Measurements from ENCODE around the gene RIMBP2.
"Not testable (repeated sequence)": the region's sequence is repeated elsewhere in the genome, so short reads cannot be mapped to it uniquely, and the experiment has no call there.

RIMBP2 gene

GRCh38 chr12:130715998-130716968, at the start of gene RIMBP2:
RIMBP2 (minus strand) TSS chr12:130716299; CDS start chr12:130479013, 237,286 bp downstream.
- no peak for DNase-seq

GRCh38 chr12:130765186-130765659, 49.1 kb upstream of the RIMBP2 start:
- DNase-seq, result no peak

DNA sequence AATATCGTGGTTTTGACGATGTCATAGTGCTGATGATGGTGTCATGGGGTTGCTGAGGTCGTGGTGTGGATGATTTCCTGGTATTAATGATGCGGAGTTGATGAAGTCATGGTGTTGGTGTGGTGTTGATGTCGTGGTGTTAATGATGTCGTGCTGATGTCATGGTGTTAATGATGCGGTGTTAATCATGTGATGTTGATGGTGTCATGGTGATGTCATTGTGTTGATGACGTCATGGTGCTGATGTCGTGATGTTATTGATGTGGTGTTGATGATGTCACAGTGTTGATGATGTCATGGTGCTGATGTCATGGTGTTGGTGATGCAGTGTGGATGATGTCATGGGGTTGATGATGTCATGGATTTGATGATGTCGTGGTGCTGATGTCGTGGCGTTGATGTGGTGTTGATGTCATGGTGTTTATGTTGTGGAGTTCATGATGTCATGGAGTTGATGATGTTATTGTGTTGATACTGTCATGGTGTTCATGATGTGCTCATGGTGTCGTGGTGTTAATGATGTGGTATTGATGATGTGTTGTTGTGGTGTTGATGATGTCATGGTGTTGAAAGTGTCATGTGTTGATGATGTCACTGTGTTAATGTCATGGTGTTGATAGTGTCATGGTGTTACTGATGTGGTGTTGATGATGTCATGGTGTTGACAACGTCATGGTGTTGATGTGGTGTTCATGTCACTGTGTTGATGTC, 48.5 kb upstream of the RIMBP2 start:
- no peak for DNase-seq

DNA sequence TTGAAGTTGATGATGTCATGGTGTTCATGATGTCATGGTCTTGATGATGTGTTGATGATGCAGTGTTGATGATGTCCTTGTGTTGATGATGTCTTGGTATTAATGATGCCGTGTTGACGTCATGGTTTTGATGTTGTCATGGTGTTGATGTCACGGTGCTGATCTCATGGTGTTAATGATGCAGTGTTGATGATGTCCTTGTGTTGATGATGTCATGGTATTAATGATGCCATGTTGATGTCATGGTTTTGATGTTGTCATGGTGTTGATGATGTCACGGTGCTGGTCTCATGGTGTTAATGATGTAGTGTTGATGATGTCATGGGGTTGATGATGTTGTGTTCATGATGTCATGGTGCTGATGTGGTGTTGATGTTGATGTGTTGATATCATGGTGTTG, 48.0 kb upstream of the RIMBP2 start:
- no peak for DNase-seq

DNA sequence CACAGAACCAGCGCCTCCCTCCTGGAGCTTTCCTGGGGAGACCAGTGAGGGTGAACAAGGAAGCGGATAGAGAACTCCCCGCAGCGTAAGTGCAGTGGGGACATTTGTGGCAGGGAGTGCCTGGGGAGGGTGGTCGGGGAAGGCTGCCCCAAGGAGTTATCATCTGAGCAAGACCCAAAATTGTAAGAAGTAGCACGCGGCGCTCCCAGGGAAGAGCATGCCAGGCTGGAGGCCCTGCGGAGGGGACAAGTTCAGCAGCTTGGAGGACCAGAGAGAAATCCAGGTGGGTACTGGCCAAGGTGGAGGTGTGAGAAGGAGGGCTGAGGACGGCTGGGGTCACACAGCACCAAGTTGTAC, 46.2 kb upstream of the RIMBP2 start:
- DNase-seq, result no peak

- DNase-seq, result peak; percentile 43
These were observed 45.6 kb upstream of the RIMBP2 start for GRCh38 chr12:130761537-130762318.

GRCh38 chr12:130754234-130754901, 38.3 kb upstream of the RIMBP2 start:
- no peak for DNase-seq

GRCh38 chr12:130752692-130753230, 36.7 kb upstream of the RIMBP2 start:
- DNase-seq, result no peak

DNA sequence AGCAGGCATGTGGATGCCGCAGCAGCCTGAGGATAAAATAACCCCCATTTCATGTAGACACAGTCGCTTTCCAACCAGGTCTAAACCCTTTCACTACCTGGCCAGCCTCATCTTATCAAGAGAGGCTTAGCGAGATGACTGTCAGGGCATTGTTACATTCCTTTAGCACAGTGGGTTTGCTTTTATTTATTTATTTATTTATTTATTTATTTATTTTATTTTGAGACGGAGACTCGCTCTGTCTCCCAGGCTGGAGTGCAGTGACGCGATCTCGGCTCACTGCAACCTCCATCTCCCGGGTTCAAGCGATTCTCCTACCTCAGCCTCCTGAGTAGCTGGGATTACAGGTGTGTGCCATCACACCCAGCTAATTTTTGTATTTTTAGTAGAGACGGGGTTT, 35.9 kb upstream of the RIMBP2 start:
- not testable (repeated sequence) for DNase-seq

DNA sequence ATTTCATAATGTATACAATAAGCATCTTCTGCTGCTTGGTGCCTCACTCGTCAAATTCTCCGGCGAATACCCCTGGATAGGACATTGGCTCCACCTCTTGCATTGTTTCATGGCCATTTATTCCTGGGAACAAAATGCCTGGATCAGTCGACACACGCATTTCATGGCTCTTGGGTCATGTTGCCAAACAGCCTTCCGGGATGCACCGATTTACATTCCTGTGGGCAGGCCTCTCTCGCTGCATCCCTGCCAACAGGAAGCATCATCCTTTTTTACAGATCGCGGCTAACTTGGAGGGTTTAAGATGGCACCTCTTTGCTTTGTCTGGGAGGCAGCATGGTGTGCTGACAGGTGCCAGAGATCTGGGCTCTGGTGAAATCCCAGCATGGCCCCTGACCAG, 32.7 kb upstream of the RIMBP2 start:
- DNase-seq, result no peak

DNA sequence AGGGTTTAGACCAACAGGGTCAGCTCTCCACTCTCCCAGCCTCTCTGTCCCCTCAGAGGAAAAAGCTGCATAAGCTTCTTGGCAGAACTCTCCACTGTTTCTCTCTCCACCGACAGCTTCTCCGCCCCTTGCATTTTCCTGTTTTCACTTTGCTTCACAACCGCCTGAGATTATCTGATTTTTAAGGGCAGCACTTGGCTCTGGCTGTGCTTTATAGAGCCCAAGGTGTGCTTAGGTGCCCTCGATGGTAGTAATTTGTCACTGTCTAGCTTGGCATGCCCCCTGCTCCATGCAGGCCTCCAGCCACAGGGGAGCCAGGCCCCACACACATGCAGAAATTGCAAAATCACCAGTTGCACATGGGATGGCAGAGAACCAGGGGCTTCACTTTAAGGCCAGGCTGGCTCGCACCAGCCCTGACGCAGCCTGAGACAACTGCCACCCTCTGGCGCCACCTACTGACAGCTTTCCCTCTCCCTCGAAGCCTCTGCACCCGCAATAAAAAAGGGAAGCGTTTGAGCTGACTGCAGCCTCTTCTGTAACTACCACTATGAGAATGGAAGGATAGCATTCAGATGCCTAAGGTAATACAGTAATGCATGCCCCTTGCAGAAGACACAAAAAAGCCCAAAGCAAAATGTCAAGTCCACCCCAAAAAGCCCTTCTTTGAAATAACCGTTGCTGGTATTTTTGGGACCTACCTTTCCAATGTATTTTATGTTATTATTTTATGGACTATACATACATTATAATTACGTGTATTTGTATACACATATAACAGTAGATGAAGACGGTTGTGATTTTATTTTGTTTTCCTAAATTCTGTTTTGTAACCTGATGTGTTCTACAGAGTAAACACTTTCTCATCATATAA, 32.0 kb upstream of the RIMBP2 start:
- DNase-seq, result peak; percentile 59

DNA sequence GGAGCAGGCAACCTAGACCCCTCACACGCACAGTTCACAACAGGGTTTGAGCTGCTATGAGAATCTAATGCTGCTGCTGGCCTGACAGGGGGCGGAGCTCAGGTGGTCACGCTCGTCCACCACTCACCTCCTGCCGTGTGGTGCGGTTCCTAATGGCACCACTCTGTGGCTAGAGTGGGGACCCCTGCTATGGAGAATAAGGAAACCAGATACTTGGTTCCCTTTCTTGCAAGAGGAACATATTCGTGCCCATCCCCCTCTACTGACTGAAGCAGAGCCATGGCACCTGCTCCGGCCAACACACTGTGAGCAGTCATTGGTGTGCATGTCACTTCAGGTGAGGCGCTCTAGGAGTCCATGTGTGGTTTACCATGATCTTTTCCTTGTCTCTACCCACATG, 30.4 kb upstream of the RIMBP2 start:
- DNase-seq, result no peak

DNA sequence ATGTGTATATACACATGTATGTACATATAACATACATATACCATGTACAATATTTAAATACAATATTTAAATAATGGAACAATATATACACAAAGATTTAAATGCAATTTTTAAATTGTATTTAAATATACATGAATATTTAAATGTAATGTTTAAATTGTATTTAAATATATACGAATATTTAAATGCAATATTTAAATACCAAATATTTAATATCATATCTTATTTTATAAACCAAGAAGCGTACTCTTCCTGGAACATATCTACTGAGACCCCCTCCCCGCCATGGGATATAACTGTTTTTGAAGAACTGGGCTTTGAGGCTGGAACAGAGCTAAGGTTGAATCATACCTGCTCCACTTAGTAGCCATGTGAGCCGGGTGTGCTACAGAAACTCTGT, 29.8 kb upstream of the RIMBP2 start:
- no peak for DNase-seq

DNA sequence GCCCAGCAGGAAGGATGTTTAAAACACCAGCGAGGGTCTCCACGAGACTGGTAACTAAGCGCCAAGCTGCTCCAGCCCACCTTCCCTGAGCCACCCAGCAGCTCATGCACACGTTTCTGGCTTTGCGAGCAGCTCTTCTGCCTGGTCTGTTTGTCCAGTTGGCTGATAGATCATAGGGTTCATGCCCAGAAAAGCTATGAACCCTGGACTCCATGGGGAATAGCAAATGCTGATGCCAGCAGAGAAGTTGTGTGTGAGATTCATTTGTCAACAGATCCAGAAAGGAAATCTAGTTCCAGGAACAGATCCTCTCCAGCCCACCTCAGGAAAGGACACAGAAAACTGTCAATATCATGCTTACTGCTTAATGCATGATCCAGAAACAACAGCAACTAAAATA, 28.2 kb upstream of the RIMBP2 start:
- DNase-seq, result no peak

DNA sequence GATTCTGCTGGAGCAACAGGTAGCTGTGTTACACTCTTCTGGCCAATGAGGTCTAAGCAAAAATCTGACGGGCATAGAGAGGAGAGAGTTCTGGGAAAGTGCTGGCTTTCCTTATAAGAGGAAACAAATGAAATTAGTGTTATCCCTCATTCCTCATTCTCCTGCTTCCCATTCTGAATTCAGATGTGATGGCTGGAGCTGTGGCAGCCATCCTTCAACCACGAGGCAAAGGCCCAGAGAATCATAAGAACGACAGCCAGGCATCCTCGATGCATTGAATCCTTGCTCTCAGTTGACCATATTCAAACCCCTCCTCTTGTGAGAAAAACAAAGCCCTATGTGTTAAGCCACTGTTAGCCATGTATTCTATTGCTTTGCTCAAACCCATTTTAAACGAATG, 27.5 kb upstream of the RIMBP2 start:
- no peak for DNase-seq

GRCh38 chr12:130743176-130743575, 27.1 kb upstream of the RIMBP2 start:
- no peak for DNase-seq

DNA sequence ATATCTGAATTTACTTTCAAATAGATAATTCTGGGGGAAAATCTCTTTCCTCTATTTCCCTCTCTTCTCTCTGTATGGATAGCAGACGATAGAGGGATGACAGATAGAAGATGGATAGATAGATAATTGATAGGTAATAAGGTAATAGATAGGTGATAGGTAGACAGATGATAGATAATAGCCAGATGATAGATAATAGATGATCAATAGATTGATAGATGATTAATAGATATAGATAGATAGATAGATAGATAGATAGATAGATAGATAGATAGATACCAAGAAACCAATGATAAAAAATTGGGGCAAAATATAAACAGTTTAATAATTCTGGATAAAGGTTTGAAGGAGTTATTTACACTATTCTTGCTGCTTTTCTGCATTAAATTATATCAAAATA, 26.6 kb upstream of the RIMBP2 start:
- DNase-seq, result no peak

DNA sequence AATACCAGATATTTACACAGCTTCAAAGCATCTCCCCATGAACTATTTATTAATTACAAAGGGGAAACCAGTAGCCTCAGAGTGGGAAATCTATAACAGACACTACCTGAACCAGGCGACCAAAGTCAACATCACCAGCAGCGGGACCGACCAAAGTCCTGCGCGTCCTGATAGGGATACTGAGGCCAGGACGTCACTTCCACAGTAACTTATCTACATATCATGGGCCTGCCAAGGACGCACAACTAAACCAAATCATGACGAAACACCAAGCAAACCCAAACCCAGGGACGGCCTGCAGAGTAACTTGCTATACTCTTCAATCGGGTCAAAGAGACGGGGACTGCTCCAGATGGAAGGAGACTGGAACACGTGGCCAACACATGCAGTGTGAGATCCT, 26.0 kb upstream of the RIMBP2 start:
- DNase-seq, result no peak

DNA sequence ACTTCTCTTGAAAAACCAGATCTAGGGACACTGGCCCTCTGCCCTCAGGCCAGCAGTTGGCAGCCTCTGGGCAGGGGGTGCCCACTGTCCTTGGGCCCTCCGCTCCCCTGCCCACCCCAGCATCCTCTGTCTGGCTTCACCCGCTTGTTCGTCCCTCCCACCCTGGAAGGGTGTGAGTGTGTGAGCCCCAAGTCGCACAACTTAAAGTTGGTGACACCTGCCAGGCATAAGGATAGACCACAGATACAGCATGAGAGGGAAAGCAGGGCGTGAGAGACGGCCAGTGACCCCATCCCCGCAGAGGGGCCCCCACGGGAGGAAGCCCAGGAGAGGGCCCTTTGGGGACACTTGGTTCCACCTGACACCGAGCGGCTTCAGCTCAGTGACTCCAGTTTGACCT, 23.5 kb upstream of the RIMBP2 start:
- no peak for DNase-seq

- not testable (repeated sequence) for DNase-seq
These were observed 22.3 kb upstream of the RIMBP2 start for GRCh38 chr12:130738403-130738802.

GRCh38 chr12:130737731-130738130, 21.6 kb upstream of the RIMBP2 start:
- DNase-seq, result no peak
